Measurements from ENCODE around the gene RAD51B.

RAD51B gene

GRCh38 chr14:68363466-68363842 is 543.9 kb downstream of the RAD51B start:
- Histone ChIP-seq H3K4me1 (ENCODE audit: insufficient read depth, insufficient read length) (peaks cover 11% of the 10 kb centered on the region), H3K36me3 (ENCODE audit: insufficient read depth, insufficient read length, low read length) (no peaks in the 10 kb centered on the region), H3K9ac (ENCODE audit: insufficient read length, low read depth) (peak overlapping the region; percentile 92), H3K27me3 (ENCODE audit: insufficient read depth, insufficient read length) (no peaks in the 10 kb centered on the region), H3K9me3 (ENCODE audit: insufficient read depth, low read length) (no peaks in the 10 kb centered on the region), H3K4me3 (ENCODE audit: insufficient read length, low read depth) (peak overlapping the region; percentile 27)
- DNase-seq (ENCODE audit: low read depth, low spot score) = no peak
- no peak for TF ChIP-seq SUZ12 (IDR thresholded peaks at IDR 0.05; ENCODE audit: extremely low read depth, insufficient read depth, insufficient read length)
- TF ChIP-seq YY1 (IDR thresholded peaks at IDR 0.05; ENCODE audit: insufficient read depth, insufficient read length) = no peak
- no peak for TF ChIP-seq ZNF274 (IDR thresholded peaks at IDR 0.05; ENCODE audit: low read depth, low read length)

- Histone ChIP-seq H3K9me3 (ENCODE audit: insufficient read depth, low read length) (no peaks in the 10 kb centered on the region), H3K36me3 (ENCODE audit: insufficient read depth, insufficient read length, low read length) (no peaks in the 10 kb centered on the region), H3K9ac (ENCODE audit: insufficient read length, low read depth) (peak overlapping the region; percentile 92), H3K4me3 (ENCODE audit: insufficient read length, low read depth) (peak overlapping the region; percentile 27), H3K4me1 (ENCODE audit: insufficient read depth, insufficient read length) (peaks cover 11% of the 10 kb centered on the region), H3K27me3 (ENCODE audit: insufficient read depth, insufficient read length) (no peaks in the 10 kb centered on the region)
- DNase-seq (ENCODE audit: low read depth, low spot score) = peak; percentile 76
- TF ChIP-seq ZNF274 (IDR thresholded peaks at IDR 0.05; ENCODE audit: low read depth, low read length) = no peak
- no peak for TF ChIP-seq YY1 (IDR thresholded peaks at IDR 0.05; ENCODE audit: insufficient read depth, insufficient read length)
- TF ChIP-seq SUZ12 (IDR thresholded peaks at IDR 0.05; ENCODE audit: extremely low read depth, insufficient read depth, insufficient read length) = no peak
Observed at GRCh38 chr14:68363843-68364767, 544.5 kb downstream of the RAD51B start.

GRCh38 chr14:68364792-68365192 is 545.2 kb downstream of the RAD51B start:
- Histone ChIP-seq H3K9ac (ENCODE audit: insufficient read length, low read depth) (peak overlapping the region; percentile 45), H3K4me1 (ENCODE audit: insufficient read depth, insufficient read length) (peaks cover 11% of the 10 kb centered on the region), H3K4me3 (ENCODE audit: insufficient read length, low read depth) (no peak overlapping the region), H3K9me3 (ENCODE audit: insufficient read depth, low read length) (no peaks in the 10 kb centered on the region), H3K36me3 (ENCODE audit: insufficient read depth, insufficient read length, low read length) (no peaks in the 10 kb centered on the region), H3K27me3 (ENCODE audit: insufficient read depth, insufficient read length) (no peaks in the 10 kb centered on the region)
- TF ChIP-seq ZNF274 (IDR thresholded peaks at IDR 0.05; ENCODE audit: low read depth, low read length) (no peak), SUZ12 (IDR thresholded peaks at IDR 0.05; ENCODE audit: extremely low read depth, insufficient read depth, insufficient read length) (no peak), YY1 (IDR thresholded peaks at IDR 0.05; ENCODE audit: insufficient read depth, insufficient read length) (no peak)
- DNase-seq (ENCODE audit: low read depth, low spot score) = no peak

- H3K4me1 ChIP-seq (ENCODE audit: insufficient read depth, insufficient read length) = peaks cover 11% of the 10 kb centered on the region
- H3K27me3 ChIP-seq (ENCODE audit: insufficient read depth, insufficient read length) = no peaks in the 10 kb centered on the region
- H3K36me3 ChIP-seq (ENCODE audit: insufficient read depth, insufficient read length, low read length) = no peaks in the 10 kb centered on the region
- peak overlapping the region; percentile 45 for H3K9ac ChIP-seq (ENCODE audit: insufficient read length, low read depth)
- DNase-seq (ENCODE audit: low read depth, low spot score) = no peak
- TF ChIP-seq YY1 (IDR thresholded peaks at IDR 0.05; ENCODE audit: insufficient read depth, insufficient read length) = no peak
- TF ChIP-seq SUZ12 (IDR thresholded peaks at IDR 0.05; ENCODE audit: extremely low read depth, insufficient read depth, insufficient read length) = no peak
- TF ChIP-seq ZNF274 (IDR thresholded peaks at IDR 0.05; ENCODE audit: low read depth, low read length) = no peak
- no peak overlapping the region for H3K4me3 ChIP-seq (ENCODE audit: insufficient read length, low read depth)
- H3K9me3 ChIP-seq (ENCODE audit: insufficient read depth, low read length) = no peaks in the 10 kb centered on the region
Observed at GRCh38 chr14:68365228-68365627, 545.6 kb downstream of the RAD51B start.

- H3K4me1 ChIP-seq (ENCODE audit: insufficient read depth, insufficient read length) = peaks cover 11% of the 10 kb centered on the region
- no peaks in the 10 kb centered on the region for H3K27me3 ChIP-seq (ENCODE audit: insufficient read depth, insufficient read length)
- DNase-seq (ENCODE audit: low read depth, low spot score) = no peak
- H3K9me3 ChIP-seq (ENCODE audit: insufficient read depth, low read length) = no peaks in the 10 kb centered on the region
- TF ChIP-seq ZNF274 (IDR thresholded peaks at IDR 0.05; ENCODE audit: low read depth, low read length) = no peak
- no peak for TF ChIP-seq YY1 (IDR thresholded peaks at IDR 0.05; ENCODE audit: insufficient read depth, insufficient read length)
- TF ChIP-seq SUZ12 (IDR thresholded peaks at IDR 0.05; ENCODE audit: extremely low read depth, insufficient read depth, insufficient read length) = no peak
- no peak overlapping the region for H3K9ac ChIP-seq (ENCODE audit: insufficient read length, low read depth)
- no peak overlapping the region for H3K4me3 ChIP-seq (ENCODE audit: insufficient read length, low read depth)
- H3K36me3 ChIP-seq (ENCODE audit: insufficient read depth, insufficient read length, low read length) = no peaks in the 10 kb centered on the region
Observed at GRCh38 chr14:68366656-68367055, 547.1 kb downstream of the RAD51B start.

GRCh38 chr14:68367536-68367935 is 548.0 kb downstream of the RAD51B start:
- Histone ChIP-seq H3K4me1 (ENCODE audit: insufficient read depth, insufficient read length) (peaks cover 15% of the 10 kb centered on the region), H3K4me3 (ENCODE audit: insufficient read length, low read depth) (no peak overlapping the region), H3K36me3 (ENCODE audit: insufficient read depth, insufficient read length, low read length) (no peaks in the 10 kb centered on the region), H3K9ac (ENCODE audit: insufficient read length, low read depth) (no peak overlapping the region), H3K9me3 (ENCODE audit: insufficient read depth, low read length) (no peaks in the 10 kb centered on the region), H3K27me3 (ENCODE audit: insufficient read depth, insufficient read length) (no peaks in the 10 kb centered on the region)
- TF ChIP-seq SUZ12 (IDR thresholded peaks at IDR 0.05; ENCODE audit: extremely low read depth, insufficient read depth, insufficient read length) = no peak
- no peak for TF ChIP-seq ZNF274 (IDR thresholded peaks at IDR 0.05; ENCODE audit: low read depth, low read length)
- no peak for TF ChIP-seq YY1 (IDR thresholded peaks at IDR 0.05; ENCODE audit: insufficient read depth, insufficient read length)
- DNase-seq (ENCODE audit: low read depth, low spot score) = no peak

GRCh38 chr14:68368850-68369249 is 549.3 kb downstream of the RAD51B start:
- no peak overlapping the region for H3K9ac ChIP-seq (ENCODE audit: insufficient read length, low read depth)
- H3K36me3 ChIP-seq (ENCODE audit: insufficient read depth, insufficient read length, low read length) = no peaks in the 10 kb centered on the region
- no peak overlapping the region for H3K4me3 ChIP-seq (ENCODE audit: insufficient read length, low read depth)
- peaks cover 11% of the 10 kb centered on the region for H3K4me1 ChIP-seq (ENCODE audit: insufficient read depth, insufficient read length)
- no peaks in the 10 kb centered on the region for H3K27me3 ChIP-seq (ENCODE audit: insufficient read depth, insufficient read length)
- no peak for DNase-seq (ENCODE audit: low read depth, low spot score)
- TF ChIP-seq ZNF274 (IDR thresholded peaks at IDR 0.05; ENCODE audit: low read depth, low read length) (no peak), YY1 (IDR thresholded peaks at IDR 0.05; ENCODE audit: insufficient read depth, insufficient read length) (no peak), SUZ12 (IDR thresholded peaks at IDR 0.05; ENCODE audit: extremely low read depth, insufficient read depth, insufficient read length) (no peak)
- no peaks in the 10 kb centered on the region for H3K9me3 ChIP-seq (ENCODE audit: insufficient read depth, low read length)
